SK-N-SH treated with all-trans-retinoic acid at 6 μM for 48 hours (cell line): Measurements from ENCODE around the gene USP13.

Experiments
- ATAC-seq: fragments of 200-7000 bp; cut with Tn5 transposase; 3 replicates; pipeline ENCODE4 v1.9.1; 2020; ENCODE audit warnings: mild to moderate bottlenecking, moderate library complexity
- ARNTL ChIP-seq: fragments of 450-650 bp; formaldehyde crosslinking; IDR thresholded peaks from 2 replicates; pipeline ENCODE4 v1.5.0; 2020; ENCODE audit warnings: low read depth, mild to moderate bottlenecking, moderate library complexity, borderline replicate concordance
- BACH2 ChIP-seq: fragments of 250-450 bp; sonication (Bioruptor Pico); IDR thresholded peaks from 2 replicates; pipeline ENCODE4 v1.9.0; 2021; ENCODE audit warnings: mild to moderate bottlenecking, borderline replicate concordance
- CSDC2 ChIP-seq: fragments of 250-450 bp; sonication (Bioruptor Pico); IDR thresholded peaks from 2 replicates; pipeline ENCODE4 v1.5.0; 2020; ENCODE audit warnings: mild to moderate bottlenecking, moderate library complexity
- ESRRG ChIP-seq: fragments of 250-450 bp; sonication (Bioruptor Pico); IDR thresholded peaks from 2 replicates; pipeline ENCODE4 v1.6.1; 2021; ENCODE audit warnings: mild to moderate bottlenecking
- GLIS3 ChIP-seq: fragments of 250-450 bp; sonication (Bioruptor Pico); IDR thresholded peaks from 2 replicates; pipeline ENCODE4 v1.5.0; 2020; ENCODE audit warnings: mild to moderate bottlenecking, moderate library complexity
- ISL1 ChIP-seq: fragments of 250-450 bp; sonication (Bioruptor Pico); IDR thresholded peaks from 2 replicates; pipeline ENCODE4 v2.1.2; 2022; ENCODE audit warnings: mild to moderate bottlenecking, moderate library complexity
- OSR1 ChIP-seq: fragments of 250-450 bp; sonication (Bioruptor Pico); IDR thresholded peaks from 2 replicates; pipeline ENCODE4 v1.8.0; 2022; ENCODE audit warnings: moderate library complexity, mild to moderate bottlenecking, inconsistent platforms
- PPARA ChIP-seq: fragments of 250-450 bp; sonication (Bioruptor Pico); IDR thresholded peaks from 2 replicates; pipeline ENCODE4 v1.5.0; 2020; ENCODE audit warnings: mild to moderate bottlenecking, borderline replicate concordance
- RARB ChIP-seq: fragments of 250-450 bp; sonication (Bioruptor Pico); IDR thresholded peaks from 2 replicates; pipeline ENCODE4 v1.8.0; 2021; ENCODE audit warnings: mild to moderate bottlenecking, moderate library complexity
- SNAI2 ChIP-seq: fragments of 250-450 bp; sonication (Bioruptor Pico); IDR thresholded peaks from 2 replicates; pipeline ENCODE4 v1.5.0; 2020; ENCODE audit warnings: mild to moderate bottlenecking, moderate library complexity
- TCF4 ChIP-seq: fragments of 250-450 bp; sonication (Bioruptor Pico); IDR thresholded peaks from 2 replicates; pipeline ENCODE4 v1.8.0; 2021; ENCODE audit warnings: mild to moderate bottlenecking, moderate library complexity, borderline replicate concordance
- TOX ChIP-seq: fragments of 250-450 bp; sonication (Bioruptor Pico); IDR thresholded peaks from 2 replicates; pipeline ENCODE4 v1.8.0; 2021; ENCODE audit warnings: mild to moderate bottlenecking, moderate library complexity, borderline replicate concordance
- ZC3H10 ChIP-seq: fragments of 250-450 bp; sonication (Bioruptor Pico); IDR thresholded peaks from 2 replicates; pipeline ENCODE4 v1.5.1; 2021; ENCODE audit warnings: mild to moderate bottlenecking, moderate library complexity
- ZFP3 ChIP-seq: fragments of 250-450 bp; sonication (Bioruptor Pico); IDR thresholded peaks from 2 replicates; pipeline ENCODE4 v1.5.0; 2020; ENCODE audit warnings: mild to moderate bottlenecking, moderate library complexity
- ZFP30 ChIP-seq: fragments of 450-650 bp; formaldehyde crosslinking; IDR thresholded peaks from 2 replicates; pipeline ENCODE4 v1.5.0; 2022; ENCODE audit warnings: mild to moderate bottlenecking, moderate library complexity
- ZNF565 ChIP-seq: fragments of 450-650 bp; formaldehyde crosslinking; conservative IDR thresholded peaks from 2 replicates; pipeline ENCODE4 v1.5.0; 2020; ENCODE audit warnings: low read depth, mild to moderate bottlenecking, moderate library complexity
- ZNF70 ChIP-seq: fragments of 450-650 bp; formaldehyde crosslinking; IDR thresholded peaks from 2 replicates; pipeline ENCODE4 v1.5.0; 2020; ENCODE audit warnings: mild to moderate bottlenecking, moderate library complexity
- ZNF8 ChIP-seq: fragments of 450-650 bp; formaldehyde crosslinking; IDR thresholded peaks from 2 replicates; pipeline ENCODE4 v1.5.0; 2020; ENCODE audit warnings: mild to moderate bottlenecking, moderate library complexity
- TF ChIP-seq, protein P1 (sequence below): fragments of 250-450 bp; sonication (Bioruptor Pico); IDR thresholded peaks from 2 replicates; pipeline ENCODE4 v1.5.1; 2020; ENCODE audit warnings: low read depth, mild to moderate bottlenecking, moderate library complexity
- TF ChIP-seq, protein P2 (sequence below): fragments of 250-450 bp; sonication (Bioruptor Pico); IDR thresholded peaks from 2 replicates; pipeline ENCODE4 v1.5.0; 2020; ENCODE audit warnings: mild to moderate bottlenecking, moderate library complexity
- TF ChIP-seq, protein P3 (sequence below): fragments of 250-450 bp; sonication (Bioruptor Pico); IDR thresholded peaks from 2 replicates; pipeline ENCODE4 v1.5.1; 2021; ENCODE audit warnings: mild to moderate bottlenecking, moderate library complexity
- TF ChIP-seq, protein P4 (sequence below): fragments of 250-450 bp; sonication (Bioruptor Pico); IDR thresholded peaks from 2 replicates; pipeline ENCODE4 v1.8.0; 2021; ENCODE audit warnings: low read depth, mild to moderate bottlenecking, moderate library complexity, borderline replicate concordance
- TF ChIP-seq, protein P5 (sequence below): fragments of 250-450 bp; sonication (Bioruptor Pico); IDR thresholded peaks from 2 replicates; pipeline ENCODE4 v1.8.0; 2020; ENCODE audit warnings: mild to moderate bottlenecking, moderate library complexity, borderline replicate concordance

Gene USP13

DNA sequence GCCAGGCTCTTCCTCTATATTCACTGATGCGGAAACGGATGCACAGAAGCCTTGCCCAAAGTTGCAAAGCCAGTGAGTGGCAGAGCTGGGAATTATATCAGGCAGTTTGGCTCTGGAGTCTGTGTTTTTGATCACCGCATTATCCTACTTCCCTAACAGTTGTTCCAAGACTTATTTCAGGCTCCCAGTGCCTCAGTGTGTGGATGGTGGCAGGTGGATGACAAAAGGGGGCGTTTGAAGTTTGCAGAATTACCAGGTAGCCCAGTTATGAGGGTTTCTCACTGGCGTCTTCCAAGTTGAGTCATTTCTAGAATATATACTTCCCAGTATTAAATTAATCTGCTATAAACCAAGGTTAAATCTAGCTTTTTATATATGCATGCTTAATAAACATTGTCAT, 81.0 kb downstream of the USP13 start (continued):
- TF ChIP-seq ZC3H10 (CRISPR knock-in tag), result no peak

DNA sequence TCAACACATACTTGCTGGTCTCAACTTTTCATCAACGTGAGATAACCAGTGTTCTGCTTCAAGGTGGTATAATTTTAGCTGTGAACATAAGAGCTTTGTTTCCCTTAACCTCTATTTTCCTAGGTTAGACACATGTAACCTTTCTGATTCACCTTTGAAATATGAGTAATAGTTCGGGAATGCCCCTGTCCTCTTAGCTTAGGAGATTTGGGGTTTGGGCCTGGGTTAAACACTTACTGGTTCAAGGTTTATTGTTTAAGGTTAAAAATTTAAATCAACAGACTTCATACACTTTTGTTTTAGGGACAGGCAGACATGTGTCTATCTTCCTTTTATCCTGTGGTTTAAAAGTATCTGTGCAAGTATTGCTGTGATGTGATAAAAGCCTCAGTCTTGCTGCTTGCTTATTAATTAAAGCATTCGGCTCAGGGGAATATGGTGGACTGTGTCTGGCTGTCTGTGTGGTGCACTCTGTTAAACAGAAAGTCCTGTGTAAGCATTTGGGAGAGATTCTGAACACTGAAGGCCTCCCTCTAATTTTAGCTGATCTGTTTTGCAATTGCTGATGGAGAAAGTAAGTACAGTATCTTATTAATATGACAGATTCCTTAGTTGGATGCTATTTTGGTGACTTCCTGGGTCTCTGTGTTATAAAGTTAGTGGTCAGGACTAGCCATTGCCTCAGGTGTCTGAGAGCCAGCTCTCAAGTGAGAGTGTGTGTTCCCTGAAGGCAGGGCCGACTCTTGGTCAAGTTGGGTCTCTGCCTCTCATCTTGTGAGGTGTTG, 81.8 kb downstream of the USP13 start:
- ATAC-seq, result no peak
- TF ChIP-seq, protein P1, sequence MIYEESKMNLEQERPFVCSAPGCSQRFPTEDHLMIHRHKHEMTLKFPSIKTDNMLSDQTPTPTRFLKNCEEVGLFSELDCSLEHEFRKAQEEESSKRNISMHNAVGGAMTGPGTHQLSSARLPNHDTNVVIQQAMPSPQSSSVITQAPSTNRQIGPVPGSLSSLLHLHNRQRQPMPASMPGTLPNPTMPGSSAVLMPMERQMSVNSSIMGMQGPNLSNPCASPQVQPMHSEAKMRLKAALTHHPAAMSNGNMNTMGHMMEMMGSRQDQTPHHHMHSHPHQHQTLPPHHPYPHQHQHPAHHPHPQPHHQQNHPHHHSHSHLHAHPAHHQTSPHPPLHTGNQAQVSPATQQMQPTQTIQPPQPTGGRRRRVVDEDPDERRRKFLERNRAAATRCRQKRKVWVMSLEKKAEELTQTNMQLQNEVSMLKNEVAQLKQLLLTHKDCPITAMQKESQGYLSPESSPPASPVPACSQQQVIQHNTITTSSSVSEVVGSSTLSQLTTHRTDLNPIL (CRISPR knock-in tag), result no peak
- TF ChIP-seq, protein P2, sequence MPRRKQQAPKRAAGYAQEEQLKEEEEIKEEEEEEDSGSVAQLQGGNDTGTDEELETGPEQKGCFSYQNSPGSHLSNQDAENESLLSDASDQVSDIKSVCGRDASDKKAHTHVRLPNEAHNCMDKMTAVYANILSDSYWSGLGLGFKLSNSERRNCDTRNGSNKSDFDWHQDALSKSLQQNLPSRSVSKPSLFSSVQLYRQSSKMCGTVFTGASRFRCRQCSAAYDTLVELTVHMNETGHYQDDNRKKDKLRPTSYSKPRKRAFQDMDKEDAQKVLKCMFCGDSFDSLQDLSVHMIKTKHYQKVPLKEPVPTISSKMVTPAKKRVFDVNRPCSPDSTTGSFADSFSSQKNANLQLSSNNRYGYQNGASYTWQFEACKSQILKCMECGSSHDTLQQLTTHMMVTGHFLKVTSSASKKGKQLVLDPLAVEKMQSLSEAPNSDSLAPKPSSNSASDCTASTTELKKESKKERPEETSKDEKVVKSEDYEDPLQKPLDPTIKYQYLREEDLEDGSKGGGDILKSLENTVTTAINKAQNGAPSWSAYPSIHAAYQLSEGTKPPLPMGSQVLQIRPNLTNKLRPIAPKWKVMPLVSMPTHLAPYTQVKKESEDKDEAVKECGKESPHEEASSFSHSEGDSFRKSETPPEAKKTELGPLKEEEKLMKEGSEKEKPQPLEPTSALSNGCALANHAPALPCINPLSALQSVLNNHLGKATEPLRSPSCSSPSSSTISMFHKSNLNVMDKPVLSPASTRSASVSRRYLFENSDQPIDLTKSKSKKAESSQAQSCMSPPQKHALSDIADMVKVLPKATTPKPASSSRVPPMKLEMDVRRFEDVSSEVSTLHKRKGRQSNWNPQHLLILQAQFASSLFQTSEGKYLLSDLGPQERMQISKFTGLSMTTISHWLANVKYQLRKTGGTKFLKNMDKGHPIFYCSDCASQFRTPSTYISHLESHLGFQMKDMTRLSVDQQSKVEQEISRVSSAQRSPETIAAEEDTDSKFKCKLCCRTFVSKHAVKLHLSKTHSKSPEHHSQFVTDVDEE (CRISPR knock-in tag), result no peak
- TF ChIP-seq RARB (CRISPR knock-in tag), result no peak
- TF ChIP-seq ZNF565 (CRISPR knock-in tag), result no peak
- no peak for TF ChIP-seq ZFP30 (CRISPR knock-in tag)
- no peak for TF ChIP-seq TOX (CRISPR knock-in tag)
- no peak for TF ChIP-seq CSDC2 (CRISPR knock-in tag)
- no peak for TF ChIP-seq GLIS3 (CRISPR knock-in tag)
- no peak for TF ChIP-seq ZFP3 (CRISPR knock-in tag)
- TF ChIP-seq ZNF8, result no peak
- no peak for TF ChIP-seq ZC3H10 (CRISPR knock-in tag)
- TF ChIP-seq, protein P3, sequence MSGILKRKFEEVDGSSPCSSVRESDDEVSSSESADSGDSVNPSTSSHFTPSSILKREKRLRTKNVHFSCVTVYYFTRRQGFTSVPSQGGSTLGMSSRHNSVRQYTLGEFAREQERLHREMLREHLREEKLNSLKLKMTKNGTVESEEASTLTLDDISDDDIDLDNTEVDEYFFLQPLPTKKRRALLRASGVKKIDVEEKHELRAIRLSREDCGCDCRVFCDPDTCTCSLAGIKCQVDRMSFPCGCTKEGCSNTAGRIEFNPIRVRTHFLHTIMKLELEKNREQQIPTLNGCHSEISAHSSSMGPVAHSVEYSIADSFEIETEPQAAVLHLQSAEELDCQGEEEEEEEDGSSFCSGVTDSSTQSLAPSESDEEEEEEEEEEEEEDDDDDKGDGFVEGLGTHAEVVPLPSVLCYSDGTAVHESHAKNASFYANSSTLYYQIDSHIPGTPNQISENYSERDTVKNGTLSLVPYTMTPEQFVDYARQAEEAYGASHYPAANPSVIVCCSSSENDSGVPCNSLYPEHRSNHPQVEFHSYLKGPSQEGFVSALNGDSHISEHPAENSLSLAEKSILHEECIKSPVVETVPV, result no peak
- no peak for TF ChIP-seq ISL1
- TF ChIP-seq ARNTL (CRISPR knock-in tag), result no peak

DNA sequence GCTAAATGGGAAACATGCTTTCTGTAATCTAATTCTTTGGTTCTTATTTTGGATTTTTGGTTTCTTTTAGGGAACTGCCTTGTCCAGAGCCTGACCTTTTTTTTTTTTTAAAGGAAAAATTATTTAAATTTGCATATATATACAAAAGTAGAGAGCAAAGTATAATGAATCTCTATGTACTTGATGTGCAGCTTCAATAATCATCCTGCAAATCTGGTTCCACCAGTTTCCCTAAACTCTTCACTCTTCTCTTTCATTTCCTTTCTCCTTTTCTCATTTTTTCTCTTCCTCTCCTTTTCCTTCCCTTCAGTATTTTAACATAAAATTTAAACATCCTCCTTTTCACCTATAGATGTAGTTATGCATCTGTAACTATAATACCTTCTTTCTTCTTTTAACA, 82.5 kb downstream of the USP13 start:
- TF ChIP-seq ZFP30 (CRISPR knock-in tag) (no peak), PPARA (CRISPR knock-in tag) (no peak), TCF4 (no peak), BACH2 (CRISPR knock-in tag) (no peak), ZNF70 (no peak), OSR1 (CRISPR knock-in tag) (no peak), ARNTL (CRISPR knock-in tag) (no peak), TOX (CRISPR knock-in tag) (no peak), CSDC2 (CRISPR knock-in tag) (no peak), ZNF565 (CRISPR knock-in tag) (no peak), ESRRG (CRISPR knock-in tag) (no peak), SNAI2 (CRISPR knock-in tag) (no peak), ZFP3 (CRISPR knock-in tag) (no peak), RARB (CRISPR knock-in tag) (no peak), ZNF8 (no peak), ZC3H10 (CRISPR knock-in tag) (no peak)
- TF ChIP-seq, protein P4, sequence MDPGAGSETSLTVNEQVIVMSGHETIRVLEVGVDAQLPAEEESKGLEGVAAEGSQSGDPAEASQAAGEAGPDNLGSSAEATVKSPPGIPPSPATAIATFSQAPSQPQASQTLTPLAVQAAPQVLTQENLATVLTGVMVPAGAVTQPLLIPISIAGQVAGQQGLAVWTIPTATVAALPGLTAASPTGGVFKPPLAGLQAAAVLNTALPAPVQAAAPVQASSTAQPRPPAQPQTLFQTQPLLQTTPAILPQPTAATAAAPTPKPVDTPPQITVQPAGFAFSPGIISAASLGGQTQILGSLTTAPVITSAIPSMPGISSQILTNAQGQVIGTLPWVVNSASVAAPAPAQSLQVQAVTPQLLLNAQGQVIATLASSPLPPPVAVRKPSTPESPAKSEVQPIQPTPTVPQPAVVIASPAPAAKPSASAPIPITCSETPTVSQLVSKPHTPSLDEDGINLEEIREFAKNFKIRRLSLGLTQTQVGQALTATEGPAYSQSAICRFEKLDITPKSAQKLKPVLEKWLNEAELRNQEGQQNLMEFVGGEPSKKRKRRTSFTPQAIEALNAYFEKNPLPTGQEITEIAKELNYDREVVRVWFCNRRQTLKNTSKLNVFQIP (CRISPR knock-in tag), result no peak
- TF ChIP-seq, protein P5, sequence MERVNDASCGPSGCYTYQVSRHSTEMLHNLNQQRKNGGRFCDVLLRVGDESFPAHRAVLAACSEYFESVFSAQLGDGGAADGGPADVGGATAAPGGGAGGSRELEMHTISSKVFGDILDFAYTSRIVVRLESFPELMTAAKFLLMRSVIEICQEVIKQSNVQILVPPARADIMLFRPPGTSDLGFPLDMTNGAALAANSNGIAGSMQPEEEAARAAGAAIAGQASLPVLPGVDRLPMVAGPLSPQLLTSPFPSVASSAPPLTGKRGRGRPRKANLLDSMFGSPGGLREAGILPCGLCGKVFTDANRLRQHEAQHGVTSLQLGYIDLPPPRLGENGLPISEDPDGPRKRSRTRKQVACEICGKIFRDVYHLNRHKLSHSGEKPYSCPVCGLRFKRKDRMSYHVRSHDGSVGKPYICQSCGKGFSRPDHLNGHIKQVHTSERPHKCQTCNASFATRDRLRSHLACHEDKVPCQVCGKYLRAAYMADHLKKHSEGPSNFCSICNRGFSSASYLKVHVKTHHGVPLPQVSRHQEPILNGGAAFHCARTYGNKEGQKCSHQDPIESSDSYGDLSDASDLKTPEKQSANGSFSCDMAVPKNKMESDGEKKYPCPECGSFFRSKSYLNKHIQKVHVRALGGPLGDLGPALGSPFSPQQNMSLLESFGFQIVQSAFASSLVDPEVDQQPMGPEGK (CRISPR knock-in tag), result no peak
- TF ChIP-seq, protein P2 (CRISPR knock-in tag), result no peak
- TF ChIP-seq, protein P1 (CRISPR knock-in tag), result no peak
- no peak for ATAC-seq
